ENCODE results near the gene KIAA0319L.

KIAA0319L gene

DNA sequence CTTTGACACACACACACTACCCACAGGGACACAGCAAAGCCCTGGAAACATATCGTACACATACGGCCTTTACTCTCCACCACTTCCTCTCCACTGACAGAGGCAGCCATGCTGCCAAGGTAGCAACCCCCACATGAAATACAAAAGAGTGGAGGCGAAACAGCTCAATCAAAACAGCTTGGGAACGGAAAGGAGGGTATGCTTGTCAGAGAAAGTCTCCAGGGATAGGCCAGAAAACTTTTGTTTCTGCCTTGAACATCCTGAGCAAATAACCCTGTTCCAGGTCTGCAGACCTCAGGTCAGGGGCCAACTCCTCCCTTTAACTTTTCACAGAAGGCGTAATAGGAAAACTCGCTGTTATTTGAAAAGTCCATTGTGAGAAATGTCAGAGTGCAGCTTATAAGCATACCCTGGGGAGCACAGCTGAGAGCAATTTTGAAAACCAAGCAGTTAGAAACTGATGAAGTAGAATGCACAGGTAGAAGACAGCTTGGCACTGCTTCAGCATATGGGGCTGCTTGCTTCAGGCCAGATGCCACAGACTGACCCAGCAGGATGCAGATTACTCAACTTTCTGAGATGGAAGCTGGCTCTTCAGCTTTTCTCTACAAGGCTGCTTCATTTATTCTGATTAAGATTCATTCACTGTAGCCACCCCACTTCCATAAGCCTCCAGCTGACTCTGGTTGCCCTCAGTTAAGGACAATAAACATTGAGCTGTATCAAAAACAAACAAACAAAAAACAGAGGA, 18.0 kb downstream of the KIAA0319L start:
- in situ Hi-C loops (cut with MboI; ENCODE audit: low sequenced_read_pairs), result no loop called here

DNA sequence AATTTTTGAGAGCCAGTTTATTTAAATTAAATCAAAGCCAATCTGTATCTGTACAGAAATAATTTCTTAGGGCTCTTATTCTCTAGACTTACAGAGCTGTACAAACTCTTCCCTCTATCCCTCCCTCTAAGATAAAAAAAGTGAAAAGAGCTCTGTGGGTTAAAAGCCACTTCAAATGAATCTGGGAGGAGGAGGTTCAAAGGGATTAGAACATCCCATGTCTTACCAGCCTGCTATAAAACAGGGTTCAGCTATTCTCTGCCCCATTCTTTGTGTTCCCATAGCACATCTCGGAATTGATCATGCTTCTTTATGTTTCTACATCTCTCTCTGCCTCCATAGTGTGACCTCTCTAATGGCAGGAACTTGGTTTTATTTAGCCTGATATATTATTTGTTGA, 19.4 kb downstream of the KIAA0319L start:
- in situ Hi-C loops (cut with MboI; ENCODE audit: low sequenced_read_pairs), result no loop called here

DNA sequence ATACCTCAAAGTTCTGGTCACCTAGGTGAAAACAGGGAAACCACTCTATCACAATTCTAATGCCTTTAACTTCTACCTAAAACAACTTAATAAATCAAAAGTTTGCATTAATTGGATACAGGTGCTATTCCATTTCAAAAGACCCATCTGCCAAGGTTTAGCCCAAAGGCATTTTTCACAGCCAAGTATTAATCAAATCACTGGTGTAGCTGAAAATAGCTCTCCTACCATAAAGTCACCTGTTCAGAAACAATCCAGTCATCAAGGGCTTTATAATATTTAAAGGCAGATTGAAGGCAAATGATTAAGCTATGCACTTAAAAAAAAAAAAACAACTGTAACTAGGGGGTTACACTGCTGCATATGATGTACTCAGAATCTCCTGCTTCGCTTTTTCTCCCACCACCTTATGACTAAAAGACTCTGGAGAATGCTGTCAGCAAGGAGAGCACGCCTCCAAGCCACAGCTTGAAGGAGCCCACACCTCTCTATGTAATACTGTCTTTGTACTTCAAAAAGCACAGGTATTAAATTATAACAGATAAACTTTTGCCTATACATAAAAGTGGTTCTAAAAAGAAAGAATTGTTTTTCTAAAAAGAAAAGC, 20.5 kb downstream of the KIAA0319L start:
- in situ Hi-C loops (cut with MboI; ENCODE audit: low sequenced_read_pairs), result no loop called here

DNA sequence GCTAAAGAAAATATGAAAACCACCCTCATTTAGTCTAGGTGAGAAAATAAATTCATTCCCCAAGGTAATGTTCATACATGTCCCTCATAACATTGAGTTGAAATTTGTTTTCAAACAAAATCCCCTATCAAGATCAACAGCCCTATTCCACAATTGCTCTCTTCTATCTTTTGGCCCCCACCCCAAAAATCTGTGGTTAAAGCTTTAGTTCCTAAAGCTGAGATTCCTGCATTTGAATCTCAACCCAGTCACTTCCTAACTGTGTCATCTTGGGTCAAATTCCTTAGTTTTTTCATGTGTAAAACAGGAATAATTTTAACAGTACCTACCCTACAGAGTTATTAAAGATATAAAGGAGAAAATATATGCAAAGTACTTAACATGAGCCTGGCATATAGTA, 22.0 kb downstream of the KIAA0319L start:
- in situ Hi-C loops (cut with MboI; ENCODE audit: low sequenced_read_pairs), result no loop called here

DNA sequence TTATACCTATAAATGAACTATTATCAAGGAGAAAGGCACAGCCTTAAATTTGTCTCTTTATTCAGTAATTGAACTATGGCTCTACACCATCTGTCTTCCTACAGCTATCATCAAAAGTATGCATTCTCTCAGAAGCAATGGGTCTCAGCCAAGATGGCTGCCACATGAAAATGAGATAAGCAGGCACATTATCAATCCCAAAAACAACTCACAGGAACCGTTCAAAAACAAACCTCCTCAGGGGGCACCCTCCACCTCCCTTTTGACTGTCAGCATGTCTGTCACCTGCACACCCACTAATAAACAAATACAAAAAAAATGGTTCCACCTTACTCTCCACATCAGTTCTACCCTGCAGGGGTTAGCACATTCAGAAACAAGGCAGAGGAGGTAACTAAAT, 23.6 kb downstream of the KIAA0319L start:
- in situ Hi-C loops (cut with MboI; ENCODE audit: low sequenced_read_pairs), result no loop called here

DNA sequence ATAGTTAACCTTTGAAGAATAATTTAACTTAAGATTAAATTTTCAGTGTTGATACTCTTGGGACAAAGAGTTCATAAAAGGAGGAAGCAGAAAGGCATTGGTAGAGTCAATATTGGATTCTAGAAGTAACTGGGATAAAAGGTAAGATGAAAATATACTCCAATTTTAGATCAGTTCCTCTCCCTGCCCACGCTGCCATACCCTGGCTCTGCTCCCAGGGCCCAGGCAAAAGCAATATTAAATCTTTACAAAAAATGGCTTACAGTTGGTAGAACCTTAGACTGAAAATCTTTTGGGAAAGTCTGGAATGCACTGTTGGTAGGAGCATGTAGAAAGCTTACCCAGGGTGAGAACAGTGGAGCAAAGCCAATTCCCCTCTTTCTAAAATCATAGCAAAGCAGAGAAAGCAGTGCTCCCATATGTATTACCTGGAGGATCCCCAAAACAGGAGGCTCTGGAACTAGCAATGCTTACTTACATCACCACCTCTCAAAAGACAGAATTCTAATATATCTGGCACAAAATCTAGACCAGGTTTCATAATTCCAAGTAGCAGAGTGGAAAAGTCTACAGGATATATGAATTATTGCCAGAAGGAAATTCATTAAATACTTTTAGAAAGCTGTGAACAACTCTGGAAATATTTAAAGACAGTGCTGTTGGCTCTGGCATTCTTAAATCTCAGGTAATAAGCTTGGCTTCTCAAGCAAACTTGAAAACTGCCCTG, 24.5 kb downstream of the KIAA0319L start:
- in situ Hi-C loops (cut with MboI; ENCODE audit: low sequenced_read_pairs), result no loop called here

DNA sequence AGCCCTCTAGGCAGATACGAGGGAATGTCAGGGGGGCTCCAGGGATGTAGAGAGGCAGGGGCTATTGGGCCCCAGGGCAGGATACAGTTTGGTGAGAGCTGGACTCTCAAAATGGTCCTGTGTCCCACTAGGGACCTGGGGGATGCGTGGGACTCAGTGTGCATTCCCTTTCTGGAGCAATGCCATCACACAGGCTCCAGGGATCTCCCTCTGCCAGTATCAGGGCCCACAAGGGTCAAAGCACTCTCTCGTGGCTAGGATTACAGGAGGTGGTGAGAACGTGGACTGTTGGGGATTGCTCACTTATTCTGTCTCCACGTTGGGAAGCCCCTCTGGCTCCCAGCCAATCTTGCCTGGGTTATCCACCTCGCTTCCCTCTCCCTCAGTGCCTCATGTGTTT, 25.8 kb downstream of the KIAA0319L start:
- in situ Hi-C loops (cut with MboI; ENCODE audit: low sequenced_read_pairs), result no loop called here

DNA sequence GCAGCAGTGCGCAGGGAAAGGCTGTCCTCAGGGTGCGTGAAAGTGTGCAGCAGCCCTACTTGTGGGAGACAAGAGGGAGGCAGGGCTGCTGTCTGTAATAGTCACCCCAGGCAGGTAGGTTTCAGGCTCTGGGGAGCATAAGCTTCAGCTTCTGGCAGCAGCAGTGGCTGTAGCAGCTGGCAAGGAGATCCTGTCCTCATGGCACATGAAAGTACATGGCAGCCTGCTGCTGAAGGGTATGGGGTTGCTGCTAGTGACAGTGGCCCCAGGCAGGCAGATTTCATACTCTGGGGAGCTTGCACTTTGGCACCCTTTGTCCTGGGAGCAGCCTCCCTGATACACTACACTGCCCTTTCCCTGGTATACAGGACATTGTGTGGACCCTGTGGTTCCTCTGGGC, 26.3 kb downstream of the KIAA0319L start:
- in situ Hi-C loops (cut with MboI; ENCODE audit: low sequenced_read_pairs), result no loop called here

DNA sequence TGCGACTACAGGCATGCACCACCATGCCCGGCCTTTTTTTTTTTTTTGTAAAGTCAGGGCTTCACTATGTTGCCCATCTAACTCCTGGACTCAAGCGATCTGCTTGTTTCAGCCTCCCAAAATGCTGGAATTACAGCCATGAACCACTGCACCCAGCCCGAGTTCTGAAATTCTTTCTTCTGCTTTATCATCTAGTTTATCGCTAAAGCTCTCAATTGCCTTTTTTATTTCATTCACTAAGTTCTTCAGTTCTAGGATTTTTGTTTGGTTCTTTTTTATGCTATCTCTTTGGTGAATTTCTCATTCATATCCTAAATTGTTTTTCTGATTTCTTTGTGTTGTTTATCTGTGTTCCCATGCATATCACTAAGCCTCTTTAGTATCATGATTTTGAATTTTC, 27.0 kb downstream of the KIAA0319L start:
- in situ Hi-C loops (cut with MboI; ENCODE audit: low sequenced_read_pairs), result no loop called here

DNA sequence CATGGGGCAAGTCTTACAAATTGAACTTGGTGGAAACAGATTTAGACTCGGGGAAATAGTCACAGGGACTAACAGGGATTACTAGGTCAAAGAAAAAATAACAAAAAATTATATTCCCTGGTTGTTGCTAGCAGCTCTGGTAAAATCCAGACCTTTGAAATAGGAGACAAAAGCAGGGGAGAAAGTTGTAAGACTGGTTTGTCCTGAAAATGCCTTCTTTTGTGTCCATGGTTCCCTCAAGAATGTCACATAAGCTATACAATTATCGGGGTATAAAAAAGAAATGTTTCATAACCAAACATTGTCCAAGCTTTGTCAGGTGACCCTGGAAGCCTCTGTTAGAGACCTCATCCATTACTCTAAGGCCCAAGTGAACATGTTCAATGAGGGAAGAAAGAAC, 33.1 kb downstream of the KIAA0319L start:
- in situ Hi-C loops (cut with MboI; ENCODE audit: low sequenced_read_pairs), result no loop called here

DNA sequence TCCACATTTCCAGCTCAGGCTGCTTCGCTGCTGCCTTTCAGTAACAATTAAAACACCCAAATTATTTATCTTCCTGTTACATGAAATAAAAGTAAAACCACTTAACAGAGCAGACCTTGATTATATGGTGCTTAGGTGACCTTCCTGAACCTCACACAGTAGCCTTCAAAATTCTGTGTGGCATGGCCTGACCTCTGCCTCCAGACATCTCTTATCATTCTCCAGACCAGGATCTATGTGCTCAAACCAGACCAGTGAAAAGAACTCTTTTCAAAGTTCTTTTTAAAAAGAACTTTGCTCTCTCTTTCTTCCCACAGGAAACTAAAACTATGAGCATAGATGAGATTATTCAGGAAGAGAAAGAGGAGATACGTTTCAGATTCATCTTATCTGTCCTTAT, 37.8 kb downstream of the KIAA0319L start:
- in situ Hi-C loops (cut with MboI; ENCODE audit: low sequenced_read_pairs), result no loop called here

DNA sequence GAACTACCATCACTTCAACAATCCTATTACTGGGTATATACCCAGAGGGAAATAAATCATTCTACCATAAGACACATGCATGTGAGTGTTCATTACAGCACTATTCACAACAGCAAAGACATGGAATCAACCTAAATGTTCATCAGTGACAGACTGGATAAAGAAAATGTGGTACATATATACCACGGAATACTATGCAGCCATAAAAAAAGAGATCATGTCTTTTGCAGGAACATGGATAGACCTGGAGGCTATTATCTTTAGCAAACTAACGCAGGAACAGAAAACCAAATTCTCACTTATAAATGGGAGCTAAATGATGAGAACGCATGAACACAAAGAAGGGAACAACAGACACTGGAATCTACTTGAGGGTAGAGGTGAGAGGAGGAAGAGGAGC, 39.0 kb downstream of the KIAA0319L start:
- in situ Hi-C loops (cut with MboI; ENCODE audit: low sequenced_read_pairs), result no loop called here

DNA sequence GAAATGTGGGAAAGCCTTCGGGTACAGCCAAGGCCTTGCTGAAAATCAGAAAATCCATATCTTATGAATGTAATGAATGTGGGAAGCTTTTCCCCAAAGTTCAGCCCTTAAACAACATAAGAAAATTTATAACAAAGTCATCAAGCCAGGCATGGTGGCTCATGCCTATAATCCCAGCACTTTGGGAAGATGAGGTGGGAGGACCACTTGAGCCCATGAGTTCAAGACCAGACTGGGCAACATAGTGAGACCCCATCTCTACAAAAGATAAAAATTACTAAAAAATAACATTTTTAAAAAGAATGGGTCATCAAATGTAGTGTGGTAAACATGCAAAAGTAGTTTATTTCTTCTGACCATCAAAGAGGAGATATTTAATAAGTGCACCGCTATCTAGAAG, 45.9 kb downstream of the KIAA0319L start:
- in situ Hi-C loops (cut with MboI; ENCODE audit: low sequenced_read_pairs), result no loop called here

DNA sequence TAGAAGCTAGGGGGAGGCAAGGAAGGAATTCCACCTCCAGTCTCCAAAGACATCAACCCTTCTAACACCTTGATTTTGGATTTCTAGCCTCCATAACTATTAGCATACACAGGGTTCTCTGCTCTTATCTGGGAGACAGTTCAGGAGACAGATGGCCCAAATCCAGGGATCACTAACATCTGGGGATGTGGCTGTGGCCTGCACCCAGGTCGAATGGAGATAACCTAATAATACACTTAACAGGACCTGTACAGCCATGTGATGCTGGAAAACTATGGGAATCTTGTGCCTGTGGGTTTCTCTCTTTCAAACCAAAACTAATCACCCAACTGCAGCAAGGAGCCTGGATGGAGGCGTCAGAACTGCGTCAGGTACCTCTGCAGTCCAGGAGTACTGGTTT, 47.6 kb downstream of the KIAA0319L start:
- in situ Hi-C loops (cut with MboI; ENCODE audit: low sequenced_read_pairs), result no loop called here

DNA sequence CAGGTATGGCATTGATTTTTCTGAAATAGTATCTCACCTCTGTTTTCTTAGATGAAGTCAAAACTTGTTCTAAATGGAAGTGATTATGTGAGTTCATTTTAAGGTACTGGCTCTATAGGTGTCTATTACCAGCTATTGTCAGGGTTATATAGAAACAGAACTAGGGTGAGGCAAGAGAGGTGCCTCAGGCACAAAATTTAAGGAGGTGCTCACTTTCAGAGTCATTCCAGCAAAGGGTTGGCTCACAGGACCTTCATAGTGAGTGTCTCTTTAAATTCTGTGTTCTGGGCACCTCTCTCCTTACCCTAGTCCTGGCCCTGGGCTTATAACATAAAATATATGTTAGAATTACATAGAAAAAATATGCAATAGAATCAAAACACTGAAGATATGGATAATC, 49.3 kb downstream of the KIAA0319L start:
- in situ Hi-C loops (cut with MboI; ENCODE audit: low sequenced_read_pairs), result no loop called here

DNA sequence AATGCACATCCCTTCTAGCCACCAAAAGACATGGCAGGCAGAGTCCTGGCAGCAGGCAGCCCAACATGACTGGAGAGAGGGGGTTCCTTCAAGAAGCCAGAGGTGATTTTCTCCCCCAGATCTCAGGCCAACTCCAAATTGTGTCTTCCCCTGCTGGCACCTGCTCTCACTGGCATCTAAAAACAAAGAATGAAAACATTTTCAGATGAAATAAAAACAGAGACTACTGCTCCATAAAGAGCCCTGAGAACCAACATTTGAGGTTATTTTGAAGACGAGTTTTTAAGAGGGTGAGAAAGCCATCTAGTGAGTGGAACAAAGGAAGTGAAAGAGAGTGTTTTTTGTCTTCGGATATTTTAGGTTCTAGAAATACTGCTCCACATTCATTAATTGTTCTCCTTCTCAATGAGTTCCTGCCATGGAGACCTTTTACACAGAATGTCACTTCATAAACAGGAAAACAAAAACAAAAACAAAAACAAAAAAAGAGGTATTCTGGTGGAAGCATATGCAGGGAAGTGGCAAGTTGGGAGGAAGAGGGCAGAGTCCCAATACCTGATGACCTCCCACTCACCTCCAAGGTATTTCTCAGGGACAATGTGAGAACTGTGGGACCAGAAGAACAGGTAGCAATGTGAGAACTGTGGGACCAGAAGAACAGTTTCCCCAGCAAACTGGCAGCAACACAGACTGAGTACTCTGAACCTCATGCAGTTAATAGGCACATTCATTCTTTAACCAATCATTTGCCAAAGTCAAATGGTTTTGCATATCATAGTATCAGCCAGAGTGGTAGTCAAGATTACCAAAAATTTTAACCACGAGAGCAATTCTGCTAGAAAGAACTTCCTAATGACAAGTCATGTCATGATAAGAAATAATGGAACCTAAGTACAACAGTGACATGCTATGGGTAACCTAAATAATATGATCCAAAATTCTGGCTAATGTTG, 50.0 kb downstream of the KIAA0319L start:
- in situ Hi-C loops (cut with MboI; ENCODE audit: low sequenced_read_pairs), result no loop called here

DNA sequence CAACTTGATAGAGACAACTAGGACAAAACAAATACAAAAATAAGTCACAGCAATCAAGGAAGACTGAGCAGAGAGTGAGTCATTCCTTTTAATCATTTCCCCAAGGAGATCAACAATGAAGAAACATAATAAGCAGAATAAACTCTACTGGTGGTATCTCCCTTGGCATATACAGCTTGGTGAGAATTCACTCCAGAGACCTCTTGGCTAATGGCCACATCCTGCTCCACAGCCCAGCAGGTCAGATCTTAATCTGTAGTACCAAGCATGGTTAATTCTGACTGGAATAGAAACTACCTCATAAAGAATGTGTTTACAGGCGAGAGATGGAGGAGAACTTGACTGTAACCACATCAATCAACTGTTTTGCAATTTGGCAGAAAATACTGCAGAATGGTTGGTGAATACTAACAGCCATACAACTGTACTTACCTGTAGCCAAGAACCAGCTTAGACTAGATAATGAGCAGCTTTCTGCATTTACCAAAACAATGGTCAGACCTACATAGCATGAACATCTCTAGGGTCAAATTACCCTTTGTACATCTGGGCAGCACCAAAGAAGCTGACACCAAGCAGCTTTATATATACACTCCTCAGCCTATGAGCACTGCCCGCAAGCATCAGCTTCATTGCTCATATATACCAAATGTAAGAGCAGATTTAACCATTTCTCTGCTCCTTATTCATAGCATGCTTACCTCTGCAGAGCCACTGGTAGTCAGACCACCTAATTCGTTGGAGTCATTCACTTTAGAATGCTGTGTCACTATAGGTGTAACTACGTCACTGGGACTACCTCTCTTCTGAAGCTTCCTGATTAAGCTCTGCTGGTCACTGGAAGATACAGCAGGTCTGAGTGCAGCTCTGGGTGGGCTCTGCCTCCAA, 51.0 kb downstream of the KIAA0319L start:
- in situ Hi-C loops (cut with MboI; ENCODE audit: low sequenced_read_pairs), result no loop called here

DNA sequence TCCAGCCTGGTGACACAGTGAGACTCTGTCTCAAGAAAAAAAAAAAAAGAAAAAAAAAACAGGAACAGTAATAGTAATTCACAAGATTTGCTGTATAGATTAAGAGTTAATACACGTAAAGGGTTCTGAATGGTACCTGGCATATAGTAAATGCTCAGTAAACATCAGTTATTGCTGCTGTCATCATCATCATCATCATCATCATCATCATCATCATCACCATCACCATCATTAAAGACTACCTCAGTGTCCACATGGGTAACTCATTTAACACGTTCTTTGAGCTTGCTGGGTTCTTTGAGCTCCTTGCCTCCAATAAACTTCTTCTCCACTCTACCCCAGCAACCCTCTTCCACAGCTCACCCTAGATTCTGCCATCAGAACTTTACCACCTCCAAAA, 55.0 kb downstream of the KIAA0319L start:
- in situ Hi-C loops (cut with MboI; ENCODE audit: low sequenced_read_pairs), result no loop called here

DNA sequence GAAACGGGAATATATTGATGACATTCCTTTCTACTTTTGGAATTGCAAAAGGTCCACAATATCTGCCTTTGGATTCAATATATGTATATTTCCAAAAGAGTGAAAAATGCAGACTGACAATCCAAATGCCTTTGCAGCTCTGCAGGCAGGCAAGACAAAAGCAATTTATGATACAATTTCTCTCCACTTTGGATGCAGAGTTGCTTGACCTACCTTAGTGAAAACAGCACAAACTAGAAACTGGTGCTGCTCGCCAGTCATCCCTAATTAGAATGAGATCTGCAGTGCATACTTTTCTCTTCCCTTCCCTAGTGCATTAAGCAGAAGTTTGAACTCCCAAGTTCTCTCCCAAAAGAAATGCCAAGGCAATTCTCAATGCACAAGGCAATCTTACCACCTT, 56.8 kb downstream of the KIAA0319L start:
- in situ Hi-C loops (cut with MboI; ENCODE audit: low sequenced_read_pairs), result no loop called here

DNA sequence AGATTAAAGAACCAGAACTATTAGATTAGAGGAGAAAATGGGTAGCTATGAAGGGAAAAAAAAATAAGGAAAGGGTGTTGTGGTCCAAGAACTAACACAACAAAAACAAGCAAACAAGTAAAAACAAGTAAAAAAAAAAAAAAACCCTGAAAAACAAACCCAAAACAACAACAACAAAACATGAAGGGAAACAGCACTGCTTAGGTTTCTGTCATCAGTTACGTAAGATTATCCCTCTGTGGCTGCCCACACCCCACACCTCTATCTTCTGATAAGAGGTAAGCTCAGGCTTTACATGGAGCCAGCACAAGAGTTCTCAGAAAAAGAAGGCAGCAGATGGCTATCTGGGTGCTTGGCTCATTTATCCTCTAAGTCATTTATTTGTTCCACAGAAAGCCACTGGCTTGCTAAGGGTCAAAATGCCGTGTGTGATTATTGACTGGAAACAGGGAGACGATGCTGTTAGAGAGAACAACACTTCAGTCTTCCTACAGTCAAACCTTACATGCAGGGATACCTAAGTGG, 57.5 kb downstream of the KIAA0319L start:
- in situ Hi-C loops (cut with MboI; ENCODE audit: low sequenced_read_pairs), result no loop called here
